IPS-18a (cell line): ENCODE data around the gene WHAMM.
"Not testable (repeated sequence)": the region's sequence is repeated elsewhere in the genome, so short reads cannot be mapped to it uniquely, and the experiment has no call there.

ENCODE experiments used
- H3K27ac ChIP-seq: one replicate; pipeline ENCODE4 v1.5.1; 2013; ENCODE audit warnings: low read length
- H3K27me3 ChIP-seq: one replicate; pipeline ENCODE4 v1.6.1; 2013; ENCODE audit warnings: mild to moderate bottlenecking, low read length; ENCODE audit not compliant: control insufficient read depth, insufficient read depth
- H3K36me3 ChIP-seq: one replicate; pipeline ENCODE4 v1.6.1; 2013; ENCODE audit warnings: low read depth, low read length; ENCODE audit not compliant: control insufficient read depth
- H3K4me1 ChIP-seq: one replicate; pipeline ENCODE4 v1.6.1; 2013; ENCODE audit warnings: low read depth, low read length; ENCODE audit not compliant: control insufficient read depth
- H3K4me3 ChIP-seq: one replicate; pipeline ENCODE4 v1.5.1; 2013; ENCODE audit warnings: low read length
- H3K9ac ChIP-seq: one replicate; pipeline ENCODE4 v1.6.1; 2013; ENCODE audit warnings: mild to moderate bottlenecking, low read length, moderate library complexity
- H3K9me3 ChIP-seq: one replicate; pipeline ENCODE4 v1.6.1; 2013; ENCODE audit warnings: low read depth, low read length; ENCODE audit not compliant: control insufficient read depth

WHAMM gene

GRCh38 chr15:82856397-82857170 is 47.2 kb downstream of the WHAMM start:
- no peaks in the 10 kb centered on the region for H3K36me3 ChIP-seq
- no peaks in the 10 kb centered on the region for H3K27me3 ChIP-seq
- no peaks in the 10 kb centered on the region for H3K9me3 ChIP-seq
- no peak overlapping the region for H3K27ac ChIP-seq
- H3K9ac ChIP-seq, result no peak overlapping the region
- no peak overlapping the region for H3K4me3 ChIP-seq
- no peaks in the 10 kb centered on the region for H3K4me1 ChIP-seq

DNA sequence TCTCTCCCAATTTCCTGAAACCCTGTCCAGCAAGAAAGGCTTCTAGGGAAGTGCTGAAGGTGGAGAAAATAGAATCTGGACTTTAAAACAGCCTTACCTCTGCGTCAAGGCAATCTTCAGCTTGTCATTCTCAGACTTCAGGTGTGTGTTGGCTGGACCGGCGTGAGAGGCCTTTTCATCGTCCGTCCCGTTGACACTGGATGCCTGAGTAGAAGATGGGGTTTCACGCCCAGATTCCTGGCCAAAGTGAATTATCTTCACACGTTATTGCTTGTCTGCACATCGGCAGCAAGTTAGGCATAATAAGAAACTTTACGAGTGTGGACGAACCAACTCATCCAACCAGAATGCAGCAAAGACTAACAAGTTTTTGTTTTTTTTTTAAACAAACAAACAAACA is 49.5 kb downstream of the WHAMM start:
- H3K4me3 ChIP-seq, result no peak overlapping the region
- H3K36me3 ChIP-seq, result no peaks in the 10 kb centered on the region
- H3K27ac ChIP-seq, result no peak overlapping the region
- H3K9me3 ChIP-seq, result no peaks in the 10 kb centered on the region
- no peaks in the 10 kb centered on the region for H3K27me3 ChIP-seq
- H3K4me1 ChIP-seq, result no peaks in the 10 kb centered on the region
- H3K9ac ChIP-seq, result no peak overlapping the region

DNA sequence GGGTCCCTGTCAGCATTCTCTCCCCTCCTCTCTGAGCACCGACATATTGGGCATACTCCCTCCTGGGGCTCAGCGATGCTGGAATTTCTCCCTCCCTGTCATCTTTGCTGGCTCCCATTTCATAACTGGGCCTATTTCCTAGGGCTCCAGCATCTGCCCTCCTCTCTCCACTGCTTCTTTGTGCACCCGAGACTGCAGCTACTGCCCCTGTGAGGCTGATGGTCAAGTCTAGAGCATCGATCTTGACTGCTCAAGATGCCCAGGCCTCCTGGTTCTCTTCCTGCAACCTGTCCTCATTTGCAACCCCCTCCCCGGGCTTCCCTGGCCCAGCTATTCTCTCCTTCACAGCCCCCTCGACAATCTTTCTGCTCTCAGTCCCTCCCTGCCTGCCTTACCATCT is 53.5 kb downstream of the WHAMM start:
- H3K4me3 ChIP-seq, result no peak overlapping the region
- H3K27ac ChIP-seq, result no peak overlapping the region
- H3K36me3 ChIP-seq, result no peaks in the 10 kb centered on the region
- H3K4me1 ChIP-seq, result no peaks in the 10 kb centered on the region
- no peaks in the 10 kb centered on the region for H3K27me3 ChIP-seq
- no peak overlapping the region for H3K9ac ChIP-seq
- no peaks in the 10 kb centered on the region for H3K9me3 ChIP-seq

DNA sequence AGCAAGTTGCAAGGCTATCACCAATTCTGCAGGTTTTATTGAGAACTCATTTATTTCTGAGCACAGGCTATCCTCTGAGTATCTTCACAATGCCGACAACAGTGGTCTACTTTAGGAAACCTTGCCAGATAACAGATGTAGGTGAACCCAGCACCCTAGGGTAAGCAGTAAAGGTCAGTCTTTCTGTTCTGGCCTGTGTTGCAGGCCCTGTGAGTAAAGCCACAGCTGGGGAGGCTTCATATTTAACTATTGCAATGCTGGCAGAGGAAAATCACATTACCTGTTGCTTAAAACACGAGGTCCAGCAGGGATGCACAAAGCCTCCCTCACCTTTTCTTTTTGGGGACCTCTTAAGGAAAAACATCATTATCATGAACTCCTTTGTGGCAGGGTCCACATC is 55.5 kb downstream of the WHAMM start:
- Histone ChIP-seq H3K27me3 (no peaks in the 10 kb centered on the region), H3K4me3 (no peak overlapping the region), H3K27ac (no peak overlapping the region), H3K9ac (no peak overlapping the region), H3K36me3 (no peaks in the 10 kb centered on the region), H3K4me1 (no peaks in the 10 kb centered on the region), H3K9me3 (no peaks in the 10 kb centered on the region)

DNA sequence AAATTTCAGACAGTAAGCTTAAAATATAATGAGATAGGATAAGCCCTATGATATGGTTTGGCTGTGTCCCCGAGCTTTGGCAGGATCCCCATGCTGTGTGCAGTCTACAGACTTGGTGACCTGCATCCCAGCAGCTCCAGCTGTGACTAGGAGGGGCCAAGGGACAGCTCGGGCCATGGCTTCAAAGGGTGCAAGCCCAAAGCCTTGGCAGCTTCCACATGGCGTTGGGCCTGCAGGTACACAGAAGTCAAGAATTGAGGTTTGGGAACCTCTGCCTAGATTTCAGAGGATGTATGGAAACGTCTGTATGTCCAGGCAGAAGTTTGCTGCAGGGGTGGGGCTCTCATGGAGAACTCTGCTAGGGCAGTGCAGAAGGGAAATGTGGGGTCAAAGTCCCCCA is 56.2 kb downstream of the WHAMM start:
- not testable (repeated sequence) for H3K27me3 ChIP-seq, H3K36me3 ChIP-seq, H3K9ac ChIP-seq, H3K4me3 ChIP-seq, H3K27ac ChIP-seq, H3K4me1 ChIP-seq, H3K9me3 ChIP-seq

DNA sequence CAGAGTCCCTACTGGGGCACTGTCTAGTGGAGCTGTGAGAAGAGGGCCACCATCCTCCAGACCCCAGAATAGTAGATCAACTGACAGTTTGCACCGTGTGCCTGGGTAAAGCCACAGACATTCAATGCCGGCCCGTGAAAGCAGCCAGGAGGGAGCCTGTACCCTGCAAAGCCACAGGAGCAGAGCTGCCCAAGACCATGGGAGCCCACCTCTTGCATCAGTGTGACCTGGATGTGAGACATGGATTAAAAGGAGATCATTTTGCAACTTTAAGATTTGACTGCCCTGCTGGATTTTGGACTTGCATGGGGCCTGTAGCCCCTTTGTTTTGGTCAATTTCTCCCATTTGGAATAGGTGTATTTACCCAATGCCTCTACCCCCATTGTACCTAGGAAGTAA is 56.6 kb downstream of the WHAMM start:
- not testable (repeated sequence) for H3K9ac ChIP-seq, H3K27me3 ChIP-seq, H3K9me3 ChIP-seq, H3K4me3 ChIP-seq, H3K4me1 ChIP-seq, H3K27ac ChIP-seq, H3K36me3 ChIP-seq

- no peak overlapping the region for H3K4me3 ChIP-seq
- H3K9ac ChIP-seq, result no peak overlapping the region
- no peaks in the 10 kb centered on the region for H3K36me3 ChIP-seq
- H3K27ac ChIP-seq, result no peak overlapping the region
- H3K27me3 ChIP-seq, result no peaks in the 10 kb centered on the region
- H3K9me3 ChIP-seq, result no peaks in the 10 kb centered on the region
- no peaks in the 10 kb centered on the region for H3K4me1 ChIP-seq
Observed at GRCh38 chr15:82870727-82871320, 61.4 kb downstream of the WHAMM start.

DNA sequence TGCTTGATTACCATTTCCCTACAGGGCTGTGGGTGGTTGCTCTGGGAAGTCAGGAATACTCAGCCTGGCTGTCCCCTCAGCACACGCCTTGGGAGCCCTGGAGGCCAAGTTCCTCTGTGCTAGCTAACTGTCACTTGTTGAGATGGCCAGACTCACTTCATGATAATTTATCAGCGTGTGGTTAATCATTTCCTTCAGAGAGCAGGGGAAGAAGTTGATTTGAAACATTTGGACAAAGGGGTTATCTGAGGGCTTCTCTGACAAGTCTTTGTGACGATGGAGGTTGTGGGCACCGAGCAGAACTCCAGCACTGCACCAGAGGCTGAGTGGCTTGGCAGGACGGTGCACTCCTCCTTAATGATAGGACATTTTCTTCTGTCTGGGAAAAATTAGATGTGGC is 61.9 kb downstream of the WHAMM start:
- no peaks in the 10 kb centered on the region for H3K27me3 ChIP-seq
- no peak overlapping the region for H3K27ac ChIP-seq
- H3K36me3 ChIP-seq, result no peaks in the 10 kb centered on the region
- H3K4me3 ChIP-seq, result no peak overlapping the region
- H3K9me3 ChIP-seq, result no peaks in the 10 kb centered on the region
- H3K9ac ChIP-seq, result no peak overlapping the region
- no peaks in the 10 kb centered on the region for H3K4me1 ChIP-seq

- no peaks in the 10 kb centered on the region for H3K36me3 ChIP-seq
- H3K27ac ChIP-seq, result no peak overlapping the region
- H3K4me3 ChIP-seq, result no peak overlapping the region
- H3K27me3 ChIP-seq, result no peaks in the 10 kb centered on the region
- H3K9me3 ChIP-seq, result no peaks in the 10 kb centered on the region
- no peaks in the 10 kb centered on the region for H3K4me1 ChIP-seq
- H3K9ac ChIP-seq, result no peak overlapping the region
Observed at GRCh38 chr15:82871832-82872484, 62.5 kb downstream of the WHAMM start.

GRCh38 chr15:82873000-82873680 is 63.7 kb downstream of the WHAMM start:
- no peak overlapping the region for H3K27ac ChIP-seq
- no peaks in the 10 kb centered on the region for H3K4me1 ChIP-seq
- no peaks in the 10 kb centered on the region for H3K9me3 ChIP-seq
- no peak overlapping the region for H3K9ac ChIP-seq
- no peak overlapping the region for H3K4me3 ChIP-seq
- no peaks in the 10 kb centered on the region for H3K27me3 ChIP-seq
- H3K36me3 ChIP-seq, result no peaks in the 10 kb centered on the region

- no peaks in the 10 kb centered on the region for H3K9me3 ChIP-seq
- H3K27me3 ChIP-seq, result no peaks in the 10 kb centered on the region
- H3K4me1 ChIP-seq, result no peaks in the 10 kb centered on the region
- H3K36me3 ChIP-seq, result no peaks in the 10 kb centered on the region
- H3K27ac ChIP-seq, result no peak overlapping the region
- no peak overlapping the region for H3K4me3 ChIP-seq
- no peak overlapping the region for H3K9ac ChIP-seq
Observed at GRCh38 chr15:82874267-82874666, 64.8 kb downstream of the WHAMM start.
